ENCODE results near the gene KIF7.

DNA sequence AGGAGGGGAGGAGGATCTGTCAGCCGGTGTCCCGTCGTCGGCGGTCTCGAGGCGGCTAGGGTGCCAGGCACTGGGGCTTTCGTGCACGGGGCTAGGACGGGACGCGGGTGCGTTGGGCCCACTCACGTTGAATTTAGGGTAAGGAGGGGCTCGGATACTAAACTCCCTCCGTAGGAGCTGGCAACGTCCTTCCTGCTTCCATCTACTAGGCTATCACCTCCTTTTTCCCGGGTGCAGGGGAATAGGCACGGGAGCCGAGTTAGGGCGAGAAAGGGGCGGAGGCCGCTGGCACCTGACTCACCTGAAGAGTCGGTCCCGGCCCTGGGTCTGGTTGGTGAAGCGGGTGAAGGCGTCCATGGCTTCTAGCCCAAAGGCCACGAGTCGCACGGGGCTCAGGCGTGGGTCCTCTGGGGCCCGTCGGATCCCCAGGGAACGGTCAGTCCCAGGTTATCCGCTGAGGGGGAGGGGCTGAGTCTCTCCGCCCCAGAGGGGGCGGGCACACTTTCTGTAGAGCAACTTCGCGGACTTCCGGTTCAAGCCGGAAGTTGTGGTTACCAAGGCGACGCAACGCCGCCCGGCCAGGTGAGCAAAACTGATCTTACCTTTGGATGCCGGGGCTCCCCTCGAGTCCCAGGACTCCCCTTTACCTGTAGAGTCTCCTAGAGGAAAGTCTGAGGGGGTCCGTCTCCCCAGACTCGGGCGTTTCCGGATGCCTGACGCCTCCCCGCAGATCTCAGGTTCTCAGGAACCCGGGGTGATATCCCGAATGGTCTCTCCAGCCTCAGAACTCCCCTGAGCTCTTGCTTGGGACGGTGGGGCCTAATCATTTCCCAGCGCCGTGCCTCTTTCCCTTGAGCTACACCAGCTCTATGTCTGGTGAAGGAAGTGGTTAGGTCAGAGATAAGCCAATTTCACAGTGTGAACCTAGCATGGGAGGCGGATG is 35.3 kb upstream of the KIF7 start, which contains the start of the genes PEX11A and WDR93:
- TF ChIP-seq, protein P1, sequence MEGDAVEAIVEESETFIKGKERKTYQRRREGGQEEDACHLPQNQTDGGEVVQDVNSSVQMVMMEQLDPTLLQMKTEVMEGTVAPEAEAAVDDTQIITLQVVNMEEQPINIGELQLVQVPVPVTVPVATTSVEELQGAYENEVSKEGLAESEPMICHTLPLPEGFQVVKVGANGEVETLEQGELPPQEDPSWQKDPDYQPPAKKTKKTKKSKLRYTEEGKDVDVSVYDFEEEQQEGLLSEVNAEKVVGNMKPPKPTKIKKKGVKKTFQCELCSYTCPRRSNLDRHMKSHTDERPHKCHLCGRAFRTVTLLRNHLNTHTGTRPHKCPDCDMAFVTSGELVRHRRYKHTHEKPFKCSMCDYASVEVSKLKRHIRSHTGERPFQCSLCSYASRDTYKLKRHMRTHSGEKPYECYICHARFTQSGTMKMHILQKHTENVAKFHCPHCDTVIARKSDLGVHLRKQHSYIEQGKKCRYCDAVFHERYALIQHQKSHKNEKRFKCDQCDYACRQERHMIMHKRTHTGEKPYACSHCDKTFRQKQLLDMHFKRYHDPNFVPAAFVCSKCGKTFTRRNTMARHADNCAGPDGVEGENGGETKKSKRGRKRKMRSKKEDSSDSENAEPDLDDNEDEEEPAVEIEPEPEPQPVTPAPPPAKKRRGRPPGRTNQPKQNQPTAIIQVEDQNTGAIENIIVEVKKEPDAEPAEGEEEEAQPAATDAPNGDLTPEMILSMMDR (IDR thresholded peaks at IDR 0.05; ENCODE audit: borderline replicate concordance, extremely low read depth, low read length, poor library complexity, severe bottlenecking): no peak
- no peak for TF ChIP-seq EZH2 (IDR thresholded peaks at IDR 0.05; ENCODE audit: borderline replicate concordance, low read depth, low read length, severe bottlenecking)

All from DND-41 (cell line).